K562 (cell line): ENCODE results near the gene SND1.

Experiments used
- AFF1 ChIP-seq, 2 experiments: fragments of 450-650 bp; IDR thresholded peaks; 2 replicates each; pipeline ENCODE4 v1.6.1; 2018; ENCODE audit warnings: mild to moderate bottlenecking in 2 of 2, low read depth in 1 of 2; ENCODE audit not compliant: partially characterized antibody in 2 of 2
- ATF7 ChIP-seq: fragments of 450-650 bp; IDR thresholded peaks from 2 replicates; pipeline ENCODE4 v1.7.1; 2014; ENCODE audit warnings: mild to moderate bottlenecking, moderate library complexity
- CSDE1 ChIP-seq, 2 experiments: fragments of 450-650 bp; IDR thresholded peaks; 2 replicates each; pipeline ENCODE4 v1.6.1; 2016; ENCODE audit warnings: mild to moderate bottlenecking in 1 of 2
- CTCF ChIP-seq, 3 experiments: IDR thresholded peaks in 2 of 3; conservative IDR thresholded peaks in 1 of 3; 2 replicates each; pipeline ENCODE4 v1.5.1; 2011 to 2012; ENCODE audit warnings: low read length in 3 of 3, mild to moderate bottlenecking in 3 of 3, control low read depth in 2 of 3, improper control_type of control experiment in 1 of 3, inconsistent platforms in 1 of 3, low read depth in 1 of 3, mixed read lengths in 1 of 3, moderate library complexity in 1 of 3; ENCODE audit not compliant: insufficient read depth in 2 of 3
- HINFP ChIP-seq: fragments of 450-650 bp; conservative IDR thresholded peaks from 2 replicates; pipeline ENCODE4 v1.6.1; 2016; ENCODE audit warnings: missing genetic modification characterization, low read depth, mild to moderate bottlenecking, control low read depth, missing compliant biosample characterization
- MAFK ChIP-seq: IDR thresholded peaks from 2 replicates; pipeline ENCODE4 v1.6.1; 2011; ENCODE audit warnings: low read length, improper control_type of control experiment
- PCBP1 ChIP-seq: fragments of 200-400 bp; formaldehyde crosslinking; IDR thresholded peaks from 2 replicates; pipeline ENCODE4 v1.6.1; 2018; ENCODE audit warnings: mild to moderate bottlenecking, low read depth, low read length; ENCODE audit not compliant: poor library complexity, severe bottlenecking
- PHF8 ChIP-seq: fragments of 200-600 bp; sonication (generic); IDR thresholded peaks from 2 replicates; pipeline ENCODE4 v1.6.1; 2012; ENCODE audit warnings: mixed run types, mild to moderate bottlenecking, inconsistent platforms, low read length, moderate library complexity, borderline replicate concordance
- TBP ChIP-seq: optimal IDR thresholded peaks from 2 replicates; pipeline ENCODE3; 2011; ENCODE audit warnings: low read depth, low read length, improper control_type of control experiment
- ZBTB1 ChIP-seq: sonication (generic); formaldehyde crosslinking; IDR thresholded peaks from 2 replicates; pipeline ENCODE4 v1.8.1; 2023; ENCODE audit warnings: missing genetic modification reagents, low read depth, mild to moderate bottlenecking, borderline replicate concordance
- ZBTB40 ChIP-seq, 2 experiments: fragments of 450-650 bp in 1 of 2; sonication (generic) in 1 of 2; formaldehyde crosslinking in 1 of 2; IDR thresholded peaks; 2 replicates each; pipeline versions ENCODE4 v1.7.1 to v1.9.0; 2016 to 2022; ENCODE audit warnings: inconsistent platforms in 1 of 2, mild to moderate bottlenecking in 1 of 2, missing genetic modification reagents in 1 of 2
- ZNF121 ChIP-seq: sonication (generic); formaldehyde crosslinking; conservative IDR thresholded peaks from 2 replicates; pipeline ENCODE4 v1.8.0; 2022; ENCODE audit warnings: missing genetic modification reagents
- ZNF324 ChIP-seq: fragments of 250-450 bp; sonication (Bioruptor Pico); IDR thresholded peaks from 2 replicates; pipeline ENCODE4 v1.4.0; 2020; ENCODE audit warnings: mild to moderate bottlenecking

- TF ChIP-seq CSDE1 (IDR thresholded peaks at IDR 0.05), result no peak
- TF ChIP-seq ZNF324, result no peak
- no peak for TF ChIP-seq ZBTB40 (IDR thresholded peaks at IDR 0.05)
- no peak for TF ChIP-seq ZBTB40 (CRISPR knock-in tag; IDR thresholded peaks at IDR 0.05)
- no peak for TF ChIP-seq PCBP1
- TF ChIP-seq AFF1 (IDR thresholded peaks at IDR 0.05; ENCODE audit: low read depth in 1 of 2, partially characterized antibody in 2 of 2), result no peak
- TF ChIP-seq ATF7, result no peak
- no peak for TF ChIP-seq CTCF (IDR thresholded peaks at IDR 0.05 in 2 of 3, conservative IDR thresholded peaks at IDR 0.05 in 1 of 3; ENCODE audit: insufficient read depth in 2 of 3, low read depth in 1 of 3, low read length in 3 of 3)
- no peak for TF ChIP-seq PHF8
- TF ChIP-seq HINFP, result no peak
- TF ChIP-seq TBP, result no peak
- TF ChIP-seq ZBTB1 (CRISPR knock-in tag), result no peak
- no peak for TF ChIP-seq ZNF121 (CRISPR knock-in tag)
- TF ChIP-seq MAFK, result no peak
Observed at GRCh38 chr7:127878791-127879190, 226.8 kb downstream of the SND1 start.
